H9 (cell line): ENCODE measurements around the gene ANO2. TPM values are rescaled to one million over a fixed set of nuclear protein-coding genes. Genes with fewer than 3 reads are reported as not detected.

ENCODE experiments used
- DNase-seq: peaks from one replicate; pipeline ENCODE4 v3.0.0-alpha.2; 2017
- H2AFZ ChIP-seq: one replicate; pipeline ENCODE4 v1.6.1; 2013; ENCODE audit warnings: mild to moderate bottlenecking, low read length, control low read depth, moderate library complexity
- H2AK5ac ChIP-seq: 2 replicates; pipeline ENCODE4 v1.6.1; 2013; ENCODE audit warnings: low read length, control low read depth, mixed read lengths; ENCODE audit not compliant: insufficient read length
- H2BK120ac ChIP-seq: one replicate; pipeline ENCODE4 v1.6.1; 2013; ENCODE audit warnings: low read depth, mild to moderate bottlenecking, low read length, control low read depth, inconsistent platforms; ENCODE audit not compliant: poor library complexity, severe bottlenecking
- H2BK12ac ChIP-seq: 2 replicates; pipeline ENCODE4 v1.6.1; 2013; ENCODE audit warnings: low read length, control low read depth, mixed read lengths, low read depth; ENCODE audit not compliant: insufficient read length
- H2BK15ac ChIP-seq: 2 replicates; pipeline ENCODE4 v1.6.1; 2013; ENCODE audit warnings: low read depth, low read length, control low read depth
- H2BK20ac ChIP-seq: one replicate; pipeline ENCODE4 v1.6.1; 2013; ENCODE audit warnings: low read depth, mild to moderate bottlenecking, low read length, control low read depth, inconsistent platforms; ENCODE audit not compliant: poor library complexity, severe bottlenecking
- H2BK5ac ChIP-seq: 2 replicates; pipeline ENCODE4 v1.6.1; 2013; ENCODE audit warnings: low read length, control low read depth, mixed read lengths; ENCODE audit not compliant: insufficient read length
- H3K14ac ChIP-seq: 2 replicates; pipeline ENCODE4 v1.6.1; 2013; ENCODE audit warnings: low read length, control low read depth; ENCODE audit not compliant: insufficient read depth
- H3K18ac ChIP-seq: 2 replicates; pipeline ENCODE4 v1.6.1; 2013; ENCODE audit warnings: low read depth, mild to moderate bottlenecking, mixed read lengths, low read length, control low read depth; ENCODE audit not compliant: insufficient read length
- H3K23ac ChIP-seq: 2 replicates; pipeline ENCODE4 v1.6.1; 2013; ENCODE audit warnings: low read length, control low read depth, mixed read lengths, low read depth; ENCODE audit not compliant: insufficient read length
- H3K23me2 ChIP-seq: 2 replicates; pipeline ENCODE4 v1.6.1; 2013; ENCODE audit warnings: low read depth, mild to moderate bottlenecking, mixed read lengths, low read length, control low read depth; ENCODE audit not compliant: insufficient read length, poor library complexity, severe bottlenecking
- H3K27ac ChIP-seq: 2 replicates; pipeline ENCODE4 v1.5.1; 2013; ENCODE audit warnings: low read length, control low read depth, mixed read lengths, low read depth; ENCODE audit not compliant: insufficient read length
- H3K27me3 ChIP-seq: 2 replicates; pipeline ENCODE4 v1.6.1; 2013; ENCODE audit warnings: low read length, control low read depth, inconsistent platforms; ENCODE audit not compliant: insufficient read depth
- H3K4ac ChIP-seq: 2 replicates; pipeline ENCODE4 v1.6.1; 2013; ENCODE audit warnings: low read depth, mild to moderate bottlenecking, control low read depth, inconsistent platforms, low read length, moderate library complexity
- H3K4me1 ChIP-seq: 2 replicates; pipeline ENCODE4 v1.6.1; 2013; ENCODE audit warnings: low read length, control low read depth, inconsistent platforms; ENCODE audit not compliant: insufficient read depth
- H3K4me2 ChIP-seq: 2 replicates; pipeline ENCODE4 v1.6.1; 2013; ENCODE audit warnings: low read length, control low read depth, mixed read lengths; ENCODE audit not compliant: insufficient read length, insufficient read depth
- H3K56ac ChIP-seq: 2 replicates; pipeline ENCODE4 v1.6.1; 2013; ENCODE audit warnings: low read depth, mild to moderate bottlenecking, mixed read lengths, low read length, control low read depth; ENCODE audit not compliant: insufficient read length
- H3K79me1 ChIP-seq: 2 replicates; pipeline ENCODE4 v1.6.1; 2013; ENCODE audit warnings: low read depth, mild to moderate bottlenecking, moderate library complexity, low read length, control low read depth, inconsistent platforms; ENCODE audit not compliant: insufficient read depth, poor library complexity, severe bottlenecking
- H3K79me2 ChIP-seq: 2 replicates; pipeline ENCODE4 v1.6.1; 2013; ENCODE audit warnings: low read length, control low read depth, inconsistent platforms; ENCODE audit not compliant: insufficient read depth
- H3K9ac ChIP-seq: 2 replicates; pipeline ENCODE4 v1.6.1; 2013; ENCODE audit warnings: low read length, control low read depth, mixed read lengths; ENCODE audit not compliant: insufficient read length; ENCODE audit errors: extremely low read depth
- H3K9me3 ChIP-seq: one replicate; pipeline ENCODE4 v1.6.1; 2013; ENCODE audit warnings: low read depth, low read length, inconsistent platforms; ENCODE audit not compliant: control insufficient read depth
- H3T11ph ChIP-seq: one replicate; pipeline ENCODE4 v1.6.1; 2013; ENCODE audit warnings: mild to moderate bottlenecking, low read length, control low read depth, inconsistent platforms
- H4K20me1 ChIP-seq: one replicate; pipeline ENCODE4 v1.6.1; 2013; ENCODE audit not compliant: control insufficient read depth, insufficient read length, insufficient read depth
- H4K5ac ChIP-seq: 2 replicates; pipeline ENCODE4 v1.6.1; 2013; ENCODE audit warnings: low read depth, mild to moderate bottlenecking, mixed read lengths, low read length, control low read depth; ENCODE audit not compliant: insufficient read length
- H4K8ac ChIP-seq: replicated peaks from 2 replicates; pipeline ENCODE4 v1.6.1; 2013; ENCODE audit warnings: low read length, control low read depth, mixed read lengths, low read depth; ENCODE audit not compliant: insufficient read length
- H4K91ac ChIP-seq: 2 replicates; pipeline ENCODE4 v1.6.1; 2013; ENCODE audit warnings: low read depth, mild to moderate bottlenecking, moderate library complexity, mixed read lengths, low read length, control low read depth; ENCODE audit not compliant: insufficient read length
- H3K27ac Mint-ChIP-seq, 3 experiments: 2 replicates in 2 of 3; 3 replicates in 1 of 3; pipeline ENCODE4 v1.8.0; 2020 to 2021; ENCODE audit warnings: mixed read lengths in 3 of 3, mild to moderate bottlenecking in 1 of 3, moderate library complexity in 1 of 3
- H3K27me3 Mint-ChIP-seq: 2 replicates; pipeline ENCODE4 v1.8.0; 2021; ENCODE audit warnings: low read depth, mild to moderate bottlenecking, moderate library complexity, mixed read lengths
- H3K36me3 Mint-ChIP-seq, 3 experiments: 2 replicates in 2 of 3; 3 replicates in 1 of 3; pipeline ENCODE4 v1.8.0; 2020 to 2021; ENCODE audit warnings: low read depth in 3 of 3, mixed read lengths in 3 of 3; ENCODE audit not compliant: insufficient read depth in 1 of 3
- H3K4me1 Mint-ChIP-seq, 2 experiments: 2 replicates each; pipeline ENCODE4 v1.8.0; 2020; ENCODE audit warnings: mixed read lengths in 2 of 2
- H3K4me3 Mint-ChIP-seq, 2 experiments: 2 replicates in 1 of 2; 3 replicates in 1 of 2; pipeline ENCODE4 v1.8.0; 2020 to 2021; ENCODE audit warnings: mild to moderate bottlenecking in 2 of 2, mixed read lengths in 2 of 2, moderate library complexity in 1 of 2
- H3K9me3 Mint-ChIP-seq, 2 experiments: 2 replicates in 1 of 2; 3 replicates in 1 of 2; pipeline ENCODE4 v1.8.0; 2020; ENCODE audit warnings: mild to moderate bottlenecking in 2 of 2, mixed read lengths in 2 of 2, moderate library complexity in 1 of 2
- CTCF ChIP-seq: fragments of 200-600 bp; sonication (generic); conservative IDR thresholded peaks from 3 replicates; pipeline ENCODE4 v1.8.0; 2021; ENCODE audit warnings: antibody characterized with exemption, mild to moderate bottlenecking
- WGBS: extraction: QIAGEN DNeasy Blood & Tissue Kit; methylation state at CpG from one replicate; pipeline ENCODE4 v1.1.7; 2013; ENCODE audit warnings: missing lambda C conversion rate, low lambda C conversion rate, mixed read lengths; ENCODE audit not compliant: insufficient read length; ENCODE audit errors: extremely low coverage; 5-methylcytosine and 5-hydroxymethylcytosine counted together
- total RNA-seq: library from RNA; stranded (reverse); gene quantifications from 2 replicates; pipeline ENCODE4 v1.2.1, GENCODE V29; 2021

The ANO2 gene
- total RNA-seq, 1 experiment from 2014 or later, result 3.8 TPM

- no peak overlapping the region for H3K23ac ChIP-seq
- no peak overlapping the region for H3K4me2 ChIP-seq
- Mint-ChIP-seq H3K4me1 (no peaks in the 10 kb centered on the region; a peak in 1 of 4 replicates), H3K4me3 (no peak overlapping the region), H3K9me3 (no peaks in the 10 kb centered on the region), H3K27ac (no peak overlapping the region), H3K36me3 (no peaks in the 10 kb centered on the region), H3K27me3 (peaks cover 3% of the 10 kb centered on the region; the same call in 1 of the 2 replicates)
- no peak overlapping the region for H2AFZ ChIP-seq
- no peak overlapping the region for H2BK120ac ChIP-seq
- no peak overlapping the region for H3K56ac ChIP-seq
- no peaks in the 10 kb centered on the region for H3K27me3 ChIP-seq
- no peaks in the 10 kb centered on the region for H3K79me1 ChIP-seq
- no peaks in the 10 kb centered on the region for H3K4me1 ChIP-seq
- H3K27ac ChIP-seq, result no peak overlapping the region
- H2BK15ac ChIP-seq, result no peak overlapping the region
- TF ChIP-seq CTCF, result no peak
- no peaks in the 10 kb centered on the region for H3K79me2 ChIP-seq
- H3T11ph ChIP-seq, result no peak overlapping the region
- DNase-seq, result no peak
- H2BK12ac ChIP-seq, result no peak overlapping the region
- no peaks in the 10 kb centered on the region for H4K20me1 ChIP-seq
- no peak overlapping the region for H4K8ac ChIP-seq
- H3K23me2 ChIP-seq, result no peaks in the 10 kb centered on the region
- H2BK5ac ChIP-seq, result no peak overlapping the region
- H2BK20ac ChIP-seq, result no peak overlapping the region
- H3K9ac ChIP-seq, result no peak overlapping the region
- H3K18ac ChIP-seq, result no peak overlapping the region
- no peak overlapping the region for H3K4ac ChIP-seq
- H2AK5ac ChIP-seq, result no peak overlapping the region
- H3K14ac ChIP-seq, result no peak overlapping the region
- H3K9me3 ChIP-seq, result no peaks in the 10 kb centered on the region
- H4K5ac ChIP-seq, result no peak overlapping the region
- WGBS, result no CpG with 5 or more reads among the region's 12 CpGs
- no peak overlapping the region for H4K91ac ChIP-seq
These were observed 420.8 kb downstream of the ANO2 start for GRCh38 chr12:5524116-5524768.
